22Rv1 (cell line): Measurements from ENCODE around the gene SLC24A4.

Source experiments
- ZFX ChIP-seq: fragments of 450-650 bp; IDR thresholded peaks from 2 replicates; pipeline ENCODE4 v1.6.1; 2017; ENCODE audit warnings: antibody characterized with exemption, borderline replicate concordance
- TF ChIP-seq, protein P1 (sequence below): fragments of 450-650 bp; IDR thresholded peaks from 2 replicates; pipeline ENCODE4 v1.5.1; 2017; ENCODE audit warnings: mild to moderate bottlenecking

DNA sequence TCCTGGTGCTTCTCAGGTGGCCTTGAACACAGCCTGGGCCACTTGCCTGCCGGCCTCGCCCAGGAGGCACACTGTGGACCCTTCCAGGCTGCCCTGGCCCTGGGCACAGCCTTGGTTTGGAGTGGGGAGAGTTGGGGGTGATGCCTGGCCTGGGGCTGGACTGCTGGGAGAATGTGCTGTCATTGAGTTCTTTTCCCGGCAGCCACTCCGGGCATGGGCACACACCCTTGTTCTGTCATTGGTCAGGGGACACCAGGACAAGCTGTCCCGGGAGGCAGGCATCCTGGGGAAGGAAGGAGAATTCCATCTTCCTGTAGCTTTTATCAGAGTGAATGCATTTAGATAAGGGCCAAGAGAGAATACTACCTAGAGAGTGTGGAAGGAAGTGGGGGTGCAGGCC is 128.8 kb downstream of the SLC24A4 start:
- TF ChIP-seq, protein P1, sequence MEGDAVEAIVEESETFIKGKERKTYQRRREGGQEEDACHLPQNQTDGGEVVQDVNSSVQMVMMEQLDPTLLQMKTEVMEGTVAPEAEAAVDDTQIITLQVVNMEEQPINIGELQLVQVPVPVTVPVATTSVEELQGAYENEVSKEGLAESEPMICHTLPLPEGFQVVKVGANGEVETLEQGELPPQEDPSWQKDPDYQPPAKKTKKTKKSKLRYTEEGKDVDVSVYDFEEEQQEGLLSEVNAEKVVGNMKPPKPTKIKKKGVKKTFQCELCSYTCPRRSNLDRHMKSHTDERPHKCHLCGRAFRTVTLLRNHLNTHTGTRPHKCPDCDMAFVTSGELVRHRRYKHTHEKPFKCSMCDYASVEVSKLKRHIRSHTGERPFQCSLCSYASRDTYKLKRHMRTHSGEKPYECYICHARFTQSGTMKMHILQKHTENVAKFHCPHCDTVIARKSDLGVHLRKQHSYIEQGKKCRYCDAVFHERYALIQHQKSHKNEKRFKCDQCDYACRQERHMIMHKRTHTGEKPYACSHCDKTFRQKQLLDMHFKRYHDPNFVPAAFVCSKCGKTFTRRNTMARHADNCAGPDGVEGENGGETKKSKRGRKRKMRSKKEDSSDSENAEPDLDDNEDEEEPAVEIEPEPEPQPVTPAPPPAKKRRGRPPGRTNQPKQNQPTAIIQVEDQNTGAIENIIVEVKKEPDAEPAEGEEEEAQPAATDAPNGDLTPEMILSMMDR, result no peak
- TF ChIP-seq ZFX, result no peak
